ENCODE measurements around the gene USF1. TPM values are rescaled to one million over a fixed set of nuclear protein-coding genes. Genes with fewer than 3 reads are reported as not detected.
A peak's percentile ranks its signal among the peaks of the same experiment; 100 is the strongest.

The USF1 gene
- total RNA-seq, 1 experiment from 2014 or later = 59.2 TPM

DNA sequence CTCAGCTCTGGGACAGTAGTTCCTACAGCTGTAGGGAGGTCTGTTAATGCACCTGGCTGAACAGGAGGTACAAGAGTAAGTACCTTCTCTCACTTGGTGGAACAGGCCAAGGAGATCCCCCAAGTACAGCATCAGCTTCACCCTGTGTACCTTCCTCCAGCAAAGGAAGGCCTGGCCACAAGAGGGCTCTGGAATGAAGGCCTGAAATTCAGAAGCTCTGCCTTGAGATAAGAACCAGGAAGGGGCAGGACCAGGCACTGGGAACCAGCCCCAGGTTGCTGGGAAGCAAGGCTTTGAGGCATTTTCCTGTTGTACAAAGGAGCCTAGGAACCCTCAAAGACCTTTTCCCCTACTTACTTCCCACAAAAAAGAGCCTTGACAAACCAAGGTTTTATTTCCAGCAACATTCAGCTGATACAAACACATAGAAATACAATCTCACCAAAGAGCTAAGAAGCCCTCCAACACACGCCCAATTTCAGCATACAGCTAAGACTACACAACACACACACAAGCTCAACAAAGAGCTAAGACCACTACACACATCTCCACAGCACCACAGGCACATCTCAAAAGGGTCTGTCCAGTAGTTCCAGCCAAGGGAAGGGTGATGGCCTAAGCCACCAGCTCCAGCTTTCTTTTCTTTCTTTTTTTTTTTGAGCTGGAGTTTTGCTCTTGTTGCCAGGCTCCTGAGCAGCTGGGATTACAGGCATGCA, 48.3 kb downstream of the USF1 start:
- no peaks in the 10 kb centered on the region for H3K9me3 ChIP-seq (ENCODE audit: control insufficient read depth, low read depth, low read length)
- peaks cover 3% of the 10 kb centered on the region in 2 experiments; a peak in 1 of 4 replicates for H3K4me1 Mint-ChIP-seq
- no peak overlapping the region for H2BK120ac ChIP-seq (ENCODE audit: low read depth, low read length, poor library complexity, severe bottlenecking)
- H3K36me3 Mint-ChIP-seq (ENCODE audit: insufficient read depth in 1 of 3, low read depth in 3 of 3) = peaks cover 31 to 76% (median 72%) of the 10 kb centered on the region in 3 experiments; a peak in 6 of 7 replicates
- H2BK12ac ChIP-seq (ENCODE audit: insufficient read length, low read depth, low read length) = no peak overlapping the region
- H3K27ac Mint-ChIP-seq = peak overlapping the region in 2 of 3 experiments; percentile 11 to 82; a peak in 3 of 7 replicates
- H3K9ac ChIP-seq (ENCODE audit: extremely low read depth, insufficient read length, low read length) = no peak overlapping the region
- no peaks in the 10 kb centered on the region for H3K23me2 ChIP-seq (ENCODE audit: insufficient read length, low read depth, low read length, poor library complexity, severe bottlenecking)
- H4K20me1 ChIP-seq (ENCODE audit: control insufficient read depth, insufficient read depth, insufficient read length) = peaks cover 3% of the 10 kb centered on the region
- H3K27me3 Mint-ChIP-seq (ENCODE audit: low read depth) = no peaks in the 10 kb centered on the region
- H3K4me3 Mint-ChIP-seq = no peak overlapping the region
- no peaks in the 10 kb centered on the region for H3K27me3 ChIP-seq (ENCODE audit: insufficient read depth, low read length)
- H4K8ac ChIP-seq (replicated peaks; ENCODE audit: insufficient read length, low read depth, low read length) = no peak overlapping the region
- H3K4ac ChIP-seq (ENCODE audit: low read depth, low read length) = no peak overlapping the region
- DNase-seq = peak; percentile 73
- TF ChIP-seq CTCF (conservative IDR thresholded peaks at IDR 0.05) = peak; percentile 69
- H3K79me1 ChIP-seq (ENCODE audit: insufficient read depth, low read depth, low read length, poor library complexity, severe bottlenecking) = no peaks in the 10 kb centered on the region
- no peak overlapping the region for H2BK20ac ChIP-seq (ENCODE audit: low read depth, low read length, poor library complexity, severe bottlenecking)
- no peaks in the 10 kb centered on the region for H3K4me1 ChIP-seq (ENCODE audit: insufficient read depth, low read length)
- H3K14ac ChIP-seq (ENCODE audit: insufficient read depth, low read length) = no peak overlapping the region
- no peak overlapping the region for H2BK5ac ChIP-seq (ENCODE audit: insufficient read length, low read length)
- H4K5ac ChIP-seq (ENCODE audit: insufficient read length, low read depth, low read length) = no peak overlapping the region
- no peak overlapping the region for H4K91ac ChIP-seq (ENCODE audit: insufficient read length, low read depth, low read length)
- H2AK5ac ChIP-seq (ENCODE audit: insufficient read length, low read length) = no peak overlapping the region
- no peak overlapping the region for H3K4me2 ChIP-seq (ENCODE audit: insufficient read depth, insufficient read length, low read length)
- H3K56ac ChIP-seq (ENCODE audit: insufficient read length, low read depth, low read length) = no peak overlapping the region
- no peak overlapping the region for H2AFZ ChIP-seq (ENCODE audit: low read length)
- H2BK15ac ChIP-seq (ENCODE audit: low read depth, low read length) = no peak overlapping the region
- H3K9me3 Mint-ChIP-seq = no peaks in the 10 kb centered on the region
- no CpG with 5 or more reads among the region's 1 CpG for WGBS (ENCODE audit: extremely low coverage, insufficient read length, low lambda C conversion rate)
- no peak overlapping the region for H3K27ac ChIP-seq (ENCODE audit: insufficient read length, low read depth, low read length)
- no peak overlapping the region for H3K18ac ChIP-seq (ENCODE audit: insufficient read length, low read depth, low read length)
- H3T11ph ChIP-seq (ENCODE audit: low read length) = no peak overlapping the region
- H3K79me2 ChIP-seq (ENCODE audit: insufficient read depth, low read length) = no peaks in the 10 kb centered on the region
- no peak overlapping the region for H3K23ac ChIP-seq (ENCODE audit: insufficient read length, low read depth, low read length)
